ENCODE data around the gene THSD7A.

THSD7A gene

GRCh38 chr7:11776039-11776438 is 56.0 kb downstream of the THSD7A start:
- no peak overlapping the region for H4K8ac ChIP-seq (ENCODE audit: low read depth, low read length)
- H3K9ac ChIP-seq (ENCODE audit: low read length), result no peak overlapping the region
- no peak overlapping the region for H3K27ac ChIP-seq (ENCODE audit: low read depth, low read length)
- H3K4me1 ChIP-seq (ENCODE audit: control insufficient read depth in 1 of 2, insufficient read depth in 2 of 2, low read length in 2 of 2), result no peaks in the 10 kb centered on the region
- no CpG with 5 or more reads among the region's 2 CpGs for WGBS (ENCODE audit: extremely low coverage, insufficient coverage, insufficient read length)
- H2BK12ac ChIP-seq (ENCODE audit: low read length), result no peak overlapping the region
- no peak overlapping the region for H2BK120ac ChIP-seq (ENCODE audit: insufficient read depth, low read length, poor library complexity)
- H2BK5ac ChIP-seq (ENCODE audit: low read depth, low read length, poor library complexity), result no peak overlapping the region
- H3K18ac ChIP-seq (ENCODE audit: low read length), result no peak overlapping the region
- H3K23ac ChIP-seq (ENCODE audit: low read length), result no peak overlapping the region
- no peak overlapping the region for H3K4ac ChIP-seq (ENCODE audit: low read depth, low read length)
- H3K79me1 ChIP-seq (ENCODE audit: low read length), result no peaks in the 10 kb centered on the region
- H2AK5ac ChIP-seq (ENCODE audit: low read length), result no peak overlapping the region
- no peaks in the 10 kb centered on the region for H3K36me3 ChIP-seq (ENCODE audit: control insufficient read depth in 1 of 2, insufficient read depth in 2 of 2, low read length in 2 of 2)
- H3K14ac ChIP-seq (ENCODE audit: low read length), result no peak overlapping the region
- H4K91ac ChIP-seq (ENCODE audit: low read depth, low read length), result no peak overlapping the region
- no peak overlapping the region for H3K4me3 ChIP-seq (ENCODE audit: low read depth, low read length)
- no peaks in the 10 kb centered on the region for H3K79me2 ChIP-seq (ENCODE audit: control insufficient read depth, insufficient read depth, low read length, poor library complexity)
- no peaks in the 10 kb centered on the region for H3K27me3 ChIP-seq (ENCODE audit: insufficient read depth, low read length)
- H4K12ac ChIP-seq (ENCODE audit: low read depth, low read length), result no peak overlapping the region
- H3K9me3 ChIP-seq (ENCODE audit: insufficient read depth, low read depth, low read length), result no peaks in the 10 kb centered on the region
- no peak overlapping the region for H2AFZ ChIP-seq (ENCODE audit: insufficient read depth, low read length, poor library complexity)
- H3K4me2 ChIP-seq (ENCODE audit: low read length), result no peak overlapping the region
- no peak for DNase-seq

- Histone ChIP-seq H3K23ac (ENCODE audit: low read length) (no peak overlapping the region), H2BK5ac (ENCODE audit: low read depth, low read length, poor library complexity) (no peak overlapping the region), H2AFZ (ENCODE audit: insufficient read depth, low read length, poor library complexity) (no peak overlapping the region), H3K4me3 (ENCODE audit: low read depth, low read length) (no peak overlapping the region), H3K79me1 (ENCODE audit: low read length) (no peaks in the 10 kb centered on the region), H3K9me3 (ENCODE audit: insufficient read depth, low read depth, low read length) (no peaks in the 10 kb centered on the region), H2BK120ac (ENCODE audit: insufficient read depth, low read length, poor library complexity) (no peak overlapping the region), H3K4me2 (ENCODE audit: low read length) (no peak overlapping the region), H3K4ac (ENCODE audit: low read depth, low read length) (no peak overlapping the region), H3K18ac (ENCODE audit: low read length) (no peak overlapping the region), H4K91ac (ENCODE audit: low read depth, low read length) (no peak overlapping the region), H4K12ac (ENCODE audit: low read depth, low read length) (no peak overlapping the region), H4K8ac (ENCODE audit: low read depth, low read length) (no peak overlapping the region), H2BK12ac (ENCODE audit: low read length) (no peak overlapping the region), H3K79me2 (ENCODE audit: control insufficient read depth, insufficient read depth, low read length, poor library complexity) (no peaks in the 10 kb centered on the region), H3K4me1 (ENCODE audit: control insufficient read depth in 1 of 2, insufficient read depth in 2 of 2, low read length in 2 of 2) (no peaks in the 10 kb centered on the region), H3K36me3 (ENCODE audit: control insufficient read depth in 1 of 2, insufficient read depth in 2 of 2, low read length in 2 of 2) (no peaks in the 10 kb centered on the region), H3K27me3 (ENCODE audit: insufficient read depth, low read length) (no peaks in the 10 kb centered on the region), H3K9ac (ENCODE audit: low read length) (no peak overlapping the region), H3K27ac (ENCODE audit: low read depth, low read length) (no peak overlapping the region), H2AK5ac (ENCODE audit: low read length) (no peak overlapping the region), H3K14ac (ENCODE audit: low read length) (no peak overlapping the region)
- no peak for DNase-seq
- no CpG with 5 or more reads among the region's 2 CpGs for WGBS (ENCODE audit: extremely low coverage, insufficient coverage, insufficient read length)
These were observed 56.6 kb downstream of the THSD7A start for GRCh38 chr7:11775401-11775800.

- H3K36me3 ChIP-seq (ENCODE audit: control insufficient read depth in 1 of 2, insufficient read depth in 2 of 2, low read length in 2 of 2), result no peaks in the 10 kb centered on the region
- no peak overlapping the region for H4K91ac ChIP-seq (ENCODE audit: low read depth, low read length)
- no peak overlapping the region for H3K18ac ChIP-seq (ENCODE audit: low read length)
- H3K4me2 ChIP-seq (ENCODE audit: low read length), result no peak overlapping the region
- H3K4ac ChIP-seq (ENCODE audit: low read depth, low read length), result no peak overlapping the region
- H2BK120ac ChIP-seq (ENCODE audit: insufficient read depth, low read length, poor library complexity), result no peak overlapping the region
- H3K9me3 ChIP-seq (ENCODE audit: insufficient read depth, low read depth, low read length), result no peaks in the 10 kb centered on the region
- H2BK12ac ChIP-seq (ENCODE audit: low read length), result no peak overlapping the region
- no peak overlapping the region for H2BK5ac ChIP-seq (ENCODE audit: low read depth, low read length, poor library complexity)
- H3K79me1 ChIP-seq (ENCODE audit: low read length), result no peaks in the 10 kb centered on the region
- no peaks in the 10 kb centered on the region for H3K27me3 ChIP-seq (ENCODE audit: insufficient read depth, low read length)
- DNase-seq, result no peak
- H3K79me2 ChIP-seq (ENCODE audit: control insufficient read depth, insufficient read depth, low read length, poor library complexity), result no peaks in the 10 kb centered on the region
- H3K4me3 ChIP-seq (ENCODE audit: low read depth, low read length), result no peak overlapping the region
- no peak overlapping the region for H3K27ac ChIP-seq (ENCODE audit: low read depth, low read length)
- no peak overlapping the region for H3K9ac ChIP-seq (ENCODE audit: low read length)
- H2AFZ ChIP-seq (ENCODE audit: insufficient read depth, low read length, poor library complexity), result no peak overlapping the region
- no peak overlapping the region for H2AK5ac ChIP-seq (ENCODE audit: low read length)
- no peaks in the 10 kb centered on the region for H3K4me1 ChIP-seq (ENCODE audit: control insufficient read depth in 1 of 2, insufficient read depth in 2 of 2, low read length in 2 of 2)
- H3K23ac ChIP-seq (ENCODE audit: low read length), result no peak overlapping the region
- H4K8ac ChIP-seq (ENCODE audit: low read depth, low read length), result no peak overlapping the region
- H4K12ac ChIP-seq (ENCODE audit: low read depth, low read length), result no peak overlapping the region
- no peak overlapping the region for H3K14ac ChIP-seq (ENCODE audit: low read length)
- no CpG with 5 or more reads among the region's 5 CpGs for WGBS (ENCODE audit: extremely low coverage, insufficient coverage, insufficient read length)
These were observed 63.7 kb downstream of the THSD7A start for GRCh38 chr7:11768263-11768662.

DNA sequence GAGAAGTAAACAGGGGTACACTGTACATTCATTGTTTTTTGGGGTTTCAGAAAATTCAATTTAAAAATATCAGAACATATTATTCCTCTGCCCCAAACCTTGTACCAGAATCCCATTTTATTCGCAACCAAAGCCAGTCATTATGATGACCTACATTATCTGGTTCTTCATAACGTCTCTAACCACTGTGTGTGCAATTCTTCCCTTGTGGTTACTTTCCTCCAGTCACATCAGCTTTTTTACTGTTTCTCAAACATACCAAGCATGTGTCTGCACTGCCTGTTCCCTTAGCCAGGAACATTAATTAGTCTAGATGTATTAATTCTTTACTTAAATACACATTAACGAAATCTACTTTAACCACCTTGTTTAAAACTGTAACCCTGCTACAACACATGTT is 64.8 kb downstream of the THSD7A start:
- WGBS (ENCODE audit: extremely low coverage, insufficient coverage, insufficient read length), result no CpG with 5 or more reads among the region's 3 CpGs
- no peak overlapping the region for H3K4me2 ChIP-seq (ENCODE audit: low read length)
- H3K18ac ChIP-seq (ENCODE audit: low read length), result no peak overlapping the region
- H3K27me3 ChIP-seq (ENCODE audit: insufficient read depth, low read length), result no peaks in the 10 kb centered on the region
- no peaks in the 10 kb centered on the region for H3K79me1 ChIP-seq (ENCODE audit: low read length)
- H3K23ac ChIP-seq (ENCODE audit: low read length), result no peak overlapping the region
- no peak overlapping the region for H3K27ac ChIP-seq (ENCODE audit: low read depth, low read length)
- H3K9ac ChIP-seq (ENCODE audit: low read length), result no peak overlapping the region
- H4K8ac ChIP-seq (ENCODE audit: low read depth, low read length), result no peak overlapping the region
- no peaks in the 10 kb centered on the region for H3K4me1 ChIP-seq (ENCODE audit: control insufficient read depth in 1 of 2, insufficient read depth in 2 of 2, low read length in 2 of 2)
- no peak for DNase-seq
- H2BK12ac ChIP-seq (ENCODE audit: low read length), result no peak overlapping the region
- H4K91ac ChIP-seq (ENCODE audit: low read depth, low read length), result no peak overlapping the region
- H3K9me3 ChIP-seq (ENCODE audit: insufficient read depth, low read depth, low read length), result no peaks in the 10 kb centered on the region
- no peaks in the 10 kb centered on the region for H3K36me3 ChIP-seq (ENCODE audit: control insufficient read depth in 1 of 2, insufficient read depth in 2 of 2, low read length in 2 of 2)
- H3K14ac ChIP-seq (ENCODE audit: low read length), result no peak overlapping the region
- no peak overlapping the region for H4K12ac ChIP-seq (ENCODE audit: low read depth, low read length)
- no peak overlapping the region for H3K4me3 ChIP-seq (ENCODE audit: low read depth, low read length)
- no peak overlapping the region for H2BK120ac ChIP-seq (ENCODE audit: insufficient read depth, low read length, poor library complexity)
- H2AFZ ChIP-seq (ENCODE audit: insufficient read depth, low read length, poor library complexity), result no peak overlapping the region
- H3K4ac ChIP-seq (ENCODE audit: low read depth, low read length), result no peak overlapping the region
- H2AK5ac ChIP-seq (ENCODE audit: low read length), result no peak overlapping the region
- H2BK5ac ChIP-seq (ENCODE audit: low read depth, low read length, poor library complexity), result no peak overlapping the region
- H3K79me2 ChIP-seq (ENCODE audit: control insufficient read depth, insufficient read depth, low read length, poor library complexity), result no peaks in the 10 kb centered on the region

All from trophoblast cell (in vitro differentiated cells and primary cell).